IPS DF 4.7 (cell line): Measurements from ENCODE around the gene ARHGEF10L.

ENCODE experiments used
- DNase-seq: peaks from one replicate; pipeline ENCODE4 v3.0.0-alpha.2; 2013; ENCODE audit warnings: low spot score; ENCODE audit errors: extremely low read depth

ARHGEF10L gene

DNA sequence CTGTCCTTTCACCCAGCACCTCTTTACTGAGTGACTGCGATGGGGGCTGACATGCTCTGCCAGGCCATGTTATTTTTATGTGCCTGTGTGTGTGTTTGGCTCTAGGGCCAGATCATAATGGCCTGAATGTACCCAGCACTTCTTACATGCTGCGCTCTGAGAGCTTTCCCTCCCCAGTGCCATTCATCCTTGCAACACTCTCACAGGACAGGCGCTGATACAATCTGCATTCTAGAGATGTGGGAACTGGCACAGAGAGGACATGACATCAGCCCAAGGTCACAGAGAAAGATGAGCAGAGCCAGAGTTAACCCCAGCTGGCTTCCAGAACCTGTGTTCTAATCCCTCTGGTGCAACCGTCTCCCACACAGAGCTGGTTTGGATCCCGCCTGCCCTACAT lies 54.5 kb downstream of the ARHGEF10L start:
- DNase-seq, result no peak

DNA sequence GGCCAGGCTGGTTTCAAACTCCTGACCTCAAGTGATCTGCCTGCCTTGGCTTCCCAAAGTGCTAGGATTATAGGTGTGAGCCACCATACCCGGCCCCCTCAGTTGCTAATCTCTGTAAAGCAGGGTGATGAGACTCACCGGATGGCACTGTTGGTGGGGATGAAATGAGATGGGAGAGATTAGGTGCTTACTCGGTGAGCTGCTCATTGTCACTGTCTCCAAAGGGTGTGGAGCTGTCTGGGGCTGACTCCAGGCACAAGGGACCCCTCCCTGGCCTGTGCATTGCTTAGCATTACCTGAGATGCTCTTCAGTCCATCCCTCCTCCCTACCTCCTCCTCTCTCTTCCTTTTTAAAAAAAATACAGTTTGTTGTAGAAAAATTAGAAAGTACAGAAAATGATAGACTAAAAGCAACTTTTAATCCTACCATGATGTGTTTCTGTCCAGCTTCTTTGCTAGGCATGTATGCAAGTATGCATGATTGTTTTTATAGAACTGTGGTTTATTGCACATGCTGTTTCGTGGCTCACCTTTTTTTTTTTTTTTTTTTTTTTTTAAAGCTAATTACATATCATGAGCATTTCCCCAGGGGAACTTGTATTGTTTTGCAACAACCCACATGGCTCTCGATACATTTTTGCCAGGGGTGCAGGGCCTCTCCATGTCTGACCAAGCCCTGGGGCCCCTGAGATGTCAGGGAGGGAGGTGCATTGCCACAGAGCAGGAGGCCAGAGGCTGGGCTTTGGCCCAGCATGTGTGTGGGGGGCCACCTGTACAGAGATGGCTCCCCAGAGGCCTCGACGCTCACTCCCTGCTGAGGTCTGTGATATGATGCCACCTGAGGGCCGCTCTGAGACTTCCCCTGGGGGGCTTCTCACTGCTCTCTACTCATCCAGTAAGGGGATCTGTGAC lies 55.4 kb downstream of the ARHGEF10L start:
- DNase-seq, result no peak

DNA sequence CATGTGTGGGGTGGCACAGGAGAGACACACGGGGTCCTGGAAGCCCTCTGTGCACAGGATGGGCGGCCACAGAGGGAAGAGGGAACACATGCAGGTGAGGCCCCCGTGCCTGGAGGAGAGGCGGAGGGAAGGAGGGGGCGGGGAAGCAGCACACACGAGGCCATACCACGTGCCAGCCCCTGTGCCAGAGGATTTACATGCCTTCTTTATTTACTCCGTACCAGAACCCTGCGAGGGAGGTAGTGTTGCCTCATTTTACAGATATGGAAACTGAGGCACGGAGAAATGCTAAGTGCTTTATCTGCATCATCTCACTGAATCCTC lies 56.1 kb downstream of the ARHGEF10L start:
- DNase-seq, result no peak

DNA sequence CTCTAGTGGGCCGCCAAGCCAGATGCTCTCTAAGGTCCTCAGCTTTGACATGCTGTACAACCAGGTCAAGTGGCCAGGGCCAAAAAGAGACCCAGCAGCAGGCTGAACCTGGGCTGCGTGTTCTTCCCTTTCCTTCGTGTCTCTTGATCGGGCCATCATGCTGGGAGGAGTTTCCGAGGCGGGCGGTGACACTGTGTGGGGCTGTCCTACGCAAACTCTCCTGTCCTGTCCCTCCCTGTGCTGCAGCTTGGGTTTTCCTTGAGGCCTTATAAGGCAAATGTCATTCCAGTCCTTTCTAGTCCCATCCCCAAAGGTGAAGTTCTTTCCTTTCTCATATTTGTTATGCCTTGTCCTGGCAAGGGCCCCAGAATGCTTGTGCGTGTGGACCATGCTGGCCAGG lies 56.7 kb downstream of the ARHGEF10L start:
- DNase-seq, result no peak

DNA sequence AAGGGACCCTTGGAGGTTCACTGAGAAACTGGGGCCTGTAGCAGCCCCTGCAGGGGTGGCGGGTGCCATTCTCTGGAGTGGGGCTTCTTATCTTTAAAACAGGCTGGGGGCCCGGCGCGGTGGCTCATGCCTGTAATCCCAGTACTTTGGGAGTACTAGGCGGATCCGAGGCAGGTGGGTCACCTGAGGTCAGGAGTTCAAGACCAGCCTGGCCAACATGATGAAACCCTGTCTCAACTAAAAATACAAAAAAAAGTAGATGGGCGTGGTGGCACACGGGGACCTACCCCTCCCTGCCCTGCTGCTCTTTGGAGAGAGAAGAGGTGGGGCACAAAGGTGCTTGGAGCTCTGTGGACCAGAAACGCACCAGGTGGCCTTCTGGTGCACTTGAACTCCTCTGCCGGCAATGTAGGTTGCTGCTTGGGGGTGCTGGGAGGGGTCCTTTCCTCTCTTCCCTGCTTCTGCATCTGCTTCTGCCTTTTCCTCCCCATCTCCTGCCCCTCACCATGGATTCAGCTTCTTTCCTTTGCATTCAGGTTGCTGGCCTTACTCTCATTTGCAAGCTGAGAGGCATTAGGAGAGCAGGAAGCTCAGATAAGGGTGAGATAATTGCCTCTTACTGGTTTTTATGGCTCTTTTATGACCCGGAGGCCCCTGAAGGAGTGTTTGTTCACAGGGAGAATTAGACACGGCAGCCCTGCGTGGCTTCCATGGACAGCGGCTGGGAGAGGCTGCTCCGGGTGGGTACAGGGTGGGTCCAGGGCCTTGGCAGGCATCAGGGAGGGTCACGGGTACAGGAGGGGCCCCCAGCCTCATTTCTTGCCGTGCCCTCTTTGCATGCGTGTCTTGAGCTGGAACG lies 57.4 kb downstream of the ARHGEF10L start:
- no peak for DNase-seq

DNA sequence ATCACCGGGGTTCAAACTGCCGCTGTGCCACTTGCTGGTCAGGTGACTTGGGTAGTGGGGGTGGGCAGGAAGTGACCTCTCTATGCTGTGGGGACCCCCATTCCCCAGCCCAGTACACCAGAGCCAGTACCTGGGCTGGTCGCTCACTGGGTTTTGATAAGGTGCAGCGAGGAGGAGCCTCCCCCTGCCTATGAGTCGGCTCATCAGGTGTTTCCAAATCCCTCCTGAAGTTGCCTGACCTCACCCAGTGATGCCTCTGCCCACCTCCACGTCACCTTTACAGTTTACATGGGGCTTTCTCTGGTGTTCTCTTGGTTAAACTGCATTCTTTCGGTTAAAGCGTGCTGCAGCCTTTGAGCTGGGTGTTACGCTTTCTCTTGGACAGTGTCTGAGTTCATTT lies 58.2 kb downstream of the ARHGEF10L start:
- DNase-seq, result no peak

DNA sequence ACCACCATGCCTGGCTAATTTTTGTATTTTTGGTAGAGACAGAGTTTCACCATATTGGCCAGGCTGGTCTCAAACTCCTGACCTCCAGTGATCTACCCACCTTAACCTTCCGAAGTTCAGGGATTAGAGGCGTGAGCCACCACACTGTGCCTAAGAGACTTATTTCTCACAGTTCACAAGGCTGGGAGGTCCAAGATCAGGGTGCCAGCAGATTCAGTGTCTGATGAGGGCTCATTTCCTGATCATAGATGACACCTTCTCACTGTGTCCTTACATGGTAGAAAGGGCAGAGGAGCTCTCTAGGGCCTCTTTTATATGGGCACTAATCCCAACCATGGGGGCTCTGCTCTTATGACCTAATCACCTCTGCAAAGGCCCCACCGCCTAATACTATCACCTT lies 58.8 kb downstream of the ARHGEF10L start:
- DNase-seq, result no peak

DNA sequence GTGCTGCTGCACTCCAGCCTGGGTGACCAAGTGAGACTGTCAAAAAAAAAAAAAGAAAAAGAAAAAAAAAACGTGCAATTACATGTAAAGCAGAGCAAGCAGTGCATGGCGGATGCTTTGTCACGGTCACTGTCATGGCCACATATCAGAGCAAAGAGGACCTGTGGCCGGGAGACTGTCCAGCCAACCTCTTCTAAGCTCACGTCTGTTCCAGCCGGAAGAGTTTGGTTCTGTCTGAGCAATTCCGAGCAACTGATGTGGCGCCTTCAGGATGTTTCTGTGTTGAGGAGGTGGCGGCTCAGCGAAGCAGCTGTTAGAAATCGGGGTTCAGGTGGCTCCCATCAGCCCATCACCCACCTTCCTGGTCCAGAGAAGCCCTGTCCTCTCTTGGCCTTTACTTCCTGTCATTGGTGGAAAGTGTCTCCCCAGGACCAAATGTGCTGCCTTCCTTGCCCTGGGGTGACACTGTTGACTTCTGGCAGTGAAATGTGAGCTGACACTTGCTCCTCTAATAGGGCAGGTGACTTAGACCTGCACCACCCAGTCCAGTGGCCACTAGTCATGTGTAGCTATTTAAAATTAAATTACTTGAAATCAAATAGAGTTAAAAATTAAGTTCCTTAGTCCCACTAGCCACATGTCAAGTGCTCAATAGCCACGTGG lies 59.9 kb downstream of the ARHGEF10L start:
- no peak for DNase-seq

DNA sequence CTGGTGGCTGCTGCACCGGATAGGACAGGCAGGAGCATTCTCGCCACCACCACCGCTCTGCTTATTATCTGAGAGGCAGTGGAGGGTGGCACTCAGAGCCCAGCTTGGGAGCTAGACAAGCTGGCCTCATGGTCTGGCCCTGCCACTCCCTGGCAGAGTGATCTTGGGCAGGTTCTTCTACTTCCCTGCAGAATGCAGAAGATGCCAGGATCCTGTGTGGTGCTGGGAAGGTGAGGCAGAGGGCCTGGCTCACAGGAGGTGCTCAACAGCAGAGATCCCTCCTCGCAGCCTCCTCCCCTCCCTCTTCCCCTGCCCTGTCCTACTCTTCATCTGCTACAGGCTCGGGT lies 60.4 kb downstream of the ARHGEF10L start:
- DNase-seq, result no peak

DNA sequence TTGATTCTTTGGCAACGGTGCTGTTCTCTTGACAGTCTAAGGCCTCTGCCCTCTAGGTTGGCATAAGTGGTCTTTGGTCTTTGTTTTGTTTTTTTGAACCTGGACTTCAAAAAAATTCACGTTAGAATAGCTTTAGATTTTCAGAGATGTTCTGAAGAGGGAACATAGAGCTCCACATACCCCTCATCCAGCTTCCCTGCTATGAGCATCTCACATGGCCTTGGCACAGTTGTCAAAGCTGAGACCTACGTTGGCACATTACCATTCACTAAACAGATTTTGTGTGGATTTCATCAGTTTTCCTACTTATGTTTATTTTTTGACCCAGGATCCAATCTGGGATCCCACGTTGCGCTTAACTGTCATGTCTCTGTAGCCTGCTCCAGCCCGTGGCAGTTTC lies 60.8 kb downstream of the ARHGEF10L start:
- DNase-seq, result no peak

DNA sequence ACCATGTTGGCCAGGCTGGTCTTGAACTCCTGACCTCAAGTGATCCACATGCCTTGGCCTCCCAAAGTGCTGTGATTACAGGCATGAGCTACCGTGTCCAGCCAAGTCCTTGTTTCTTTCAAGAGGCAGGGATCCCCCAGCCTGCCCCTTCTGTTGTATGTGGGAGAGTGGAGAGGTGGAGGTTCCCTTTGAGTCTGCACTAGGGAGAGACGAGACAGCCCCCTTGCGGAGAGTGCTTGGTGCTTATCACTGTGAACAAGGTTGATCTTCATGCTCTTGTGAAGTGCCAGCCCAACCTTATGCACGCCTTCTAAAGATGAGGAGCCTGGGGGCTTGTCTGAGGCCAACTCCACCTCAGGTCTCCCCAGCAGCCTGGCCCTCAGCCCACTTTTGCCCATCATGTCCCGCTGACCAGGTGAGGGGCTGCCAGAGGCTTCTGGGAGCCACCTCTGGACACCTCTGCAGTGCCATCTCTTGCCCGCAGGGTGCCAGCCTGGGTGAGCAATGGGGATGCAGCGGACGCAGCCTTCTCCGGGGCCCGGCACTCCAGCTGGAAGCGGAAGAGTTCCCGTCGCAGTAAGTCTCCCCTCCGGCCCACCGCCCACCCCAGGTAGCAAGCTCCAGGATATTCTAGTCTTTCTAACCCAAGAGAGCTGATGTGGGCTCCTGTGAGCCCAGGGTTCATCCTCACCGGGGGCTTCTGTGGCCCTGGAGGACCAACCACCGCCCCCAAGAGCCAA lies 62.3 kb downstream of the ARHGEF10L start:
- no peak for DNase-seq

DNA sequence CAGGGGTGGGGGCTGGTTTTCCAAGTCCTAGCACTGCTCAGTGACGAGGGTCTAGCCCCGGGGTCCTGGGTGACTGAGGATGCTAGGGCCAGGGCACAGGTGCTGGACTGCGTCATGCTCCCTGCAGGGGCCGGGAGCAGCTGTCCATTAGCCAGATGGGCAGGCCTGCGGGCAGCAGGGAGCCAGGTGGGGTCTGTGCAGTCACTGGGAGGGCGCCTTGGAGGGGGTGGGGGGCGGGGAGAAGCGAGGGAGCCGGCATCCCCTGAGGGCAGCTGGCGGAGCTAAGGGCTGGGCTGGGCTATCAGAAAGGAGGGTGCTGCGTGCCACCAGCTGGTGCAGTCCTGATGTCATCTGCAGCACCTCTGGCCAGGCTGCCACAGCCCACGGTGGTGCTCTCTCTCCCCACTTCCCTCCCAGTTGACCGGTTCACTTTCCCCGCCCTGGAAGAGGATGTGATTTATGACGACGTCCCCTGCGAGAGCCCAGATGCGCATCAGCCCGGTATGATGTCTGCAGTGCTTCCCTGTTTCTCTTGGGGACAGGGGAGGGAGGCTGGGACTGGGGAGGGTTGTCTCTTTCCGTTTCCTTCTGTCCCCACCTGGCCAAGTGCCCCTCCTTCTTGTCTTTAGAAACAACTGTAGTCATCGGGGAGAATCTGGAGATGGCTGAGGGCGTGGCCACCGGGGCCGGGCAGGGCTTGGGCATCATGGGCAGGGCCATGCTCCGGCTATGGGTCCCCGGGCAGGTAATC lies 63.8 kb downstream of the ARHGEF10L start:
- DNase-seq, result no peak

DNA sequence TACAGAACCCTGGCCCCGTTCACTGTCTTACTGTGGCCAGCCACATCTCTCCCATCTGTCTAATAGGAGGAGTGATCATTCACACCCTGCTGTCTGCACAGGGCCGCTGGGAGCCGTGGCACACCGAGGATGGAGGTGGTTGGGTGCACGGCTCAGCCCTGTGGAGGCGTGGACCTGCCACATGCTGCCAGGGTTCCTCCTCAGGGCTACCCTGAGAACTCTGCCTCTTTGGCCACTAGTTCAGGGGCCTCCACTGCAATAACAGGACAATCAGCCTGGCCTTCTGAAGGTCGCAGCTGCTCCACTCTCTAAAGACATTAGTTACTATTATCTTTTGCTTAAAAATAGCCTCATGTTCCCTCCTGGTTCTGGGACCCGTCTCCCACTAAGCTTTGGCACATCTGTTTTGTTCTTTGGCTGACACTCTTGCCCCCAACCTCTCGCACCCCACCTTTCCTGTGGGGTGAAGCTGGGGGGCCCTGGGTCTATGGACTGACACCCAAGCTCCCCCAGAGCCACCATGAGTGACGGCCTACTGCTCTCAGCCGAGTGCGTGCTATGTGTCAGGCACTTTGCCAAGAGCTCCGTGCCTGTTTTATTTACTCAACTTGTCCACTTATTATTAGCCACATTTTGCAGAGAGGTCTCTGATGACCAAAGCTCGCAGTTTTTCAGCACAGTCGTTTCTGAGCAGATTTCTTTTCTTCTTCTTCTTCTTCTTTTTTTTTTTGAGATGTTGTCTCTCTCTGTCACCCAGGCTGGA lies 66.3 kb downstream of the ARHGEF10L start:
- no peak for DNase-seq

DNA sequence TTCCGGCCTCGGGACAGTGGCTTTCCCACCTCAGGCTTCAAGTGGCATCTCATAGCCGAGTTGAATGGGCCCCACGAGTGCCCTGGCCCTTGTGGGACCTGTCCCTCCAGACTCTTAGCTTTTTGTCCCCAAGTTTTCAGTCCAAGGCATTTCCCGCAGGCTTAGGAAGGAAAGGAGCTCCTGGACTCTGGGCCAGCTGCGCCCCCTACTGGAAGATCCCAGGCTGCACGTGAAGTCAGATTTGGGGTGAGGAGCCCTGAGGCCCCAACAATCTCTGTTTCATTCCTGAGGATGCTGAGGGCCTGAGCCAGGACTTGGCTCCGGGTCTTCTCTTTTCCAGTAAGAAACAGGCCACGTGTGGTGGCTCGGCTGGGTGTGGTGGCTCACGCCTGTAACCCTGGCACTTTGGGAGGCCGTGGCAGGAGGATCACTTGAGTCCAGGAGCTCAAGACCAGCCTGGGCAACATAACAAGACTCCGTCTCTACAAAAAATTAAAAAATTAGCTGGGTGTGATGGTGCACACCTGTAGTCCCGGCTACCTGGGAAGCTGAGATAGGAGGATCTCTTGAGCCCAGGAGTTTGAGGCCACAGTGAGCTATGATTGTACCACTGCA lies 67.4 kb downstream of the ARHGEF10L start:
- no peak for DNase-seq

DNA sequence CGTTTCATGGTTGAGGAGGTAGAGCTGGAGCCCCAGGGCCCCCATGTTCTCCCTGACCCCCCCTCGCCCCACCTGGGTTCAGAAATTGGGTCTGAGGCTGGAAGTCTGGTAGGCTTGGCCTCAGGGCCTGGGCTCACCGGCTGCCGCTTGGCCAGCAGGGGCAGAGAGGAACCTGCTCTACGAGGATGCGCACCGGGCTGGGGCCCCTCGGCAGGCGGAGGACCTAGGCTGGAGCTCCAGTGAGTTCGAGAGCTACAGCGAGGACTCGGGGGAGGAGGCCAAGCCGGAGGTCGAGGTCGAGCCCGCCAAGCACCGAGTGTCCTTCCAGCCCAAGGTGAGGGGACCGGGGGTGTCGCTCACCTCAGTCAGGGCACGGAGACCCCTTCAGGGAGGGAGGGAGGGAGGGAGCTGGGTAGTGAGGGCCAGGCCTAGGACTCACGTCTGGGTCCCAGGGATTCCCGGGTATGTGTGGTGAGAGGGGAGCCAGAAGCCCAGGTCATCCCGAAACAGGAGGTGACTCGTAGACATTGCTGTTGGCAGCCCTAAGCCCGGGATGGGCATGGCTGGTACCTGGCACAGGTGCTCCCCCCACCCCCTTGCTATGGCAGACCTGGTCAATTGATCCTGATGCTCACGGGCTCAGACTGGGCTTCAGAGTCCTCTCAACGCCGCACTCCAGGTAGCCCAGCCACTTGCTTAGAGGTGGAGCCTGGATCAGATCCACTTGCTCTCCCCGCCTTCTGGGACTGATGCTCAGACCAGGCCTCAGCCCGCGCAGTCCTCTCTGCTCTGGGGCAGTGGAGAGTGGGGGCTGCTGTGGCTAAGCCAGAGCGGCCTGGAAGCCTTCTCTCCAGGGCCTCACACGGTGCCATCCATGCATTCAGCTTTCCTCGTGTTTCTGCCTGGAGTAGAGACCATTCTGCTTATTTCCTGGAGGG lies 68.4 kb downstream of the ARHGEF10L start:
- DNase-seq, result no peak

DNA sequence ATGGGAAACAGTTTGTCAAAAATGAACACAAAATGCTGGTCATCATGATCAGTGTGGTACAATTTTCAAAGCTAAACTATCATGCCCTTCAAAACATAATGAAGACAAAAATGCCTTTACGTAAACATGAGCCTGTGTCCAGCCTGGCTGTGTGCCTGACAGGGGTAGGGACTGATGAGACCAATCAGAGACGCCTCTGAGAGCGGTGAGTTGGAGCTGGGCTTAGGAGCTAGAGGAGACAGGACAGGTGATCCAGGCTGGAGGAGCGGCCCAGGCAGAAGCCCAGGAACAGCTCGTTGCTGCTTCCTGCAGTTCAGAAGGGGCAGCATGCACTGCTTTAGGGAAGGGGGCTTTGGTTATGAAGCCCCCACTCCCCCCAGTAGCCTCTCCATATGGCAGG lies 70.0 kb downstream of the ARHGEF10L start:
- DNase-seq, result no peak

DNA sequence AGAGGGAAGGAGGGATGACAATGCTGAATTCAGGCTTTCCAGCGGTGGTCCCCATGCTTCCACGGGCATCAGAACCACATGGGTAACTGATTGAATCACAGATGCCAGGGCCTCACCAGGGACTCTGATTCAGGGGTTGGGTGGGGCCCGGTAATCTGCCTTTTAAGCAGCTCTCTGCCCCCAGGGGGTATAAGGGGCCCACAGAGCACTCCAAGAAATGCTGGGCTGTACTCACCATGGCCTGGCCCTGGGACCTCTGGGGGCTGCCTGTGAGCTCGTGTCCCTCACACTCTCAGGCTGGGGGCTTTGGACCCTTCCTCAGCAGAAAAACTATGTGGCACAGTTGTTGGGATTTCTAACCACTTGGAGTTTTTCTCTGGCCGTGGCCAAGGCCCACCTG lies 70.6 kb downstream of the ARHGEF10L start:
- no peak for DNase-seq

DNA sequence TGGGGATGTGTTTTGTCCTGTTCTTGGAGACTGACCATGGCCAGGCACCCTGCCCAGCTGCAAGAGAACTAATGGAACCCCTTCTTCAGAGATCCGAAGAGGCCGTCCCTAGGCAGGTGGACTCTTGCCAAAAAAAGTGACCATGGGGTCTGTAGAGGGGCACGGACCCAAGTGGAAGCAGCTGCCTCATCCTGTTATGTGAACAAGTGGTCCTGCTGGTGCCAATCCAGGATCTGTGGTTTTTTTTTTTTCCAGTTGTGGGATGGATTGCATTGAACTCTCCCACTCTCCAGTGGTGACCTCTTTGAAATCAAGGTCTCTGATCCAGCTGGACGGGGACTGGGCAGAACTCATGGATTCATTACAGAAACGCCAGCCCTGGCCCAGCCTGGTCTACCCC lies 71.2 kb downstream of the ARHGEF10L start:
- DNase-seq, result no peak

DNA sequence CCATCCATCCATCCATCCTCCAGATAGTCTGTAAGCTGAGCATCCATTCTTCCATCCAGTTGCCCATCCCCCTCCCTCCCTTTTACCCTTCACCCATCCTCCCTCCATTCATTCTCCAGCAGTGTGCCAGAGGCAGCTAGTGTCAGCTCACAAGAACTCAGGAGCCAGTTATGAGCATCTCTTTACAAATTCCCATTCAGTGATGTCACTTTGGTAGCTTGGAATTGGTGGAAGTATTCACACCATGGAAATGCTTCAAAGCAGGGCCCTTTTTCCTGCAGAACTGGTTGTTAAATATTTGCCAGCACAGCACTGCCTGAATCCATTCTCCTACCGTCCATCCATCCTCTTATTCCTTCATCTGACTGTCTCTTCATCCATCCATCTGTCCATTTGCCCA lies 72.5 kb downstream of the ARHGEF10L start:
- no peak for DNase-seq
